ENCODE data around the gene GPR137B.

GPR137B gene

GRCh38 chr1:236137285-236137852, 5.0 kb upstream of the GPR137B start:
- in situ Hi-C loops (cut with HindIII; ENCODE audit: low pct_ligation_motif_present, low sequenced_read_pairs) = no loop called here
- Histone ChIP-seq H3K27me3 (replicated peaks) (peaks cover 12% of the 10 kb centered on the region), H3K4me3 (ENCODE audit: low read depth, low read length) (no peak overlapping the region), H3K27ac (no peak overlapping the region), H3K36me3 (replicated peaks) (no peaks in the 10 kb centered on the region)
- no peak for DNase-seq
- TF ChIP-seq CTCF (IDR thresholded peaks at IDR 0.05; ENCODE audit: low read depth, low read length, missing control alignments) = peak; percentile 19

GRCh38 chr1:236139495-236139894, 2.8 kb upstream of the GPR137B start:
- TF ChIP-seq CTCF (IDR thresholded peaks at IDR 0.05; ENCODE audit: low read depth, low read length, missing control alignments) = no peak
- Histone ChIP-seq H3K27ac (no peak overlapping the region), H3K36me3 (replicated peaks) (no peaks in the 10 kb centered on the region), H3K4me3 (ENCODE audit: low read depth, low read length) (no peak overlapping the region), H3K27me3 (replicated peaks) (peaks cover 12% of the 10 kb centered on the region)
- no peak for DNase-seq
- in situ Hi-C loops (cut with HindIII; ENCODE audit: low pct_ligation_motif_present, low sequenced_read_pairs) = no loop called here

GRCh38 chr1:236140705-236141446, 1.5 kb upstream of the GPR137B start:
- TF ChIP-seq CTCF (IDR thresholded peaks at IDR 0.05; ENCODE audit: low read depth, low read length, missing control alignments) = no peak
- peaks cover 12% of the 10 kb centered on the region for H3K27me3 ChIP-seq (replicated peaks)
- DNase-seq = no peak
- peak overlapping the region; percentile 86 for H3K4me3 ChIP-seq (ENCODE audit: low read depth, low read length)
- no peak overlapping the region for H3K27ac ChIP-seq
- in situ Hi-C loops (cut with HindIII; ENCODE audit: low pct_ligation_motif_present, low sequenced_read_pairs) = no loop called here
- no peaks in the 10 kb centered on the region for H3K36me3 ChIP-seq (replicated peaks)

GRCh38 chr1:236141447-236142252, 689 bp upstream of the GPR137B start:
- Histone ChIP-seq H3K36me3 (replicated peaks) (no peaks in the 10 kb centered on the region), H3K27ac (no peak overlapping the region), H3K4me3 (ENCODE audit: low read depth, low read length) (peak overlapping the region; percentile 86), H3K27me3 (replicated peaks) (peaks cover 12% of the 10 kb centered on the region)
- in situ Hi-C loops (cut with HindIII; ENCODE audit: low pct_ligation_motif_present, low sequenced_read_pairs) = no loop called here
- no peak for TF ChIP-seq CTCF (IDR thresholded peaks at IDR 0.05; ENCODE audit: low read depth, low read length, missing control alignments)
- DNase-seq = peak; percentile 29

- Histone ChIP-seq H3K27me3 (replicated peaks) (peaks cover 12% of the 10 kb centered on the region), H3K36me3 (replicated peaks) (no peaks in the 10 kb centered on the region), H3K27ac (no peak overlapping the region), H3K4me3 (ENCODE audit: low read depth, low read length) (peak overlapping the region; percentile 86)
- DNase-seq = peak; percentile 62
- in situ Hi-C loops (cut with HindIII; ENCODE audit: low pct_ligation_motif_present, low sequenced_read_pairs) = no loop called here
- TF ChIP-seq CTCF (IDR thresholded peaks at IDR 0.05; ENCODE audit: low read depth, low read length, missing control alignments) = no peak
Measured at GRCh38 chr1:236143104-236143948, 987 bp downstream of the GPR137B start.

Measured in brain microvascular endothelial cell (primary cell).